Left ventricle myocardium inferior (tissue), 1 donor: ENCODE measurements around the gene ARFGAP1. TPM values are rescaled to one million over a fixed set of nuclear protein-coding genes. Genes with fewer than 3 reads are reported as not detected.

Experiments used
- DNase-seq: peaks from one replicate; pipeline ENCODE4 v3.0.0-alpha.2; 2020
- H3K27ac ChIP-seq: fragments of 200-600 bp; replicated peaks from 2 replicates; pipeline ENCODE4 v1.8.0; 2021
- H3K27me3 ChIP-seq: fragments of 200-600 bp; 2 replicates; pipeline ENCODE4 v1.8.0; 2021; ENCODE audit warnings: low read depth
- H3K36me3 ChIP-seq: fragments of 200-600 bp; 2 replicates; pipeline ENCODE4 v1.8.0; 2021
- H3K4me1 ChIP-seq: fragments of 200-600 bp; 2 replicates; pipeline ENCODE4 v1.8.0; 2021
- H3K4me3 ChIP-seq: fragments of 200-600 bp; 2 replicates; pipeline ENCODE4 v1.8.0; 2021; ENCODE audit warnings: mild to moderate bottlenecking, moderate library complexity
- H3K9me3 ChIP-seq: fragments of 200-600 bp; replicated peaks from 2 replicates; pipeline ENCODE4 v1.8.0; 2021
- CTCF ChIP-seq: fragments of 200-600 bp; IDR thresholded peaks from 2 replicates; pipeline ENCODE4 v1.8.0; 2021; ENCODE audit warnings: antibody characterized with exemption, mild to moderate bottlenecking, borderline replicate concordance
- intact Hi-C: fragments of 100-400 bp; cut with micrococcal nuclease; formaldehyde crosslinking; loops from one replicate; pipeline ENCODE4 v1.11.0; 2022
- total RNA-seq: library from RNA; stranded (reverse); fragmentation: NEBNext Ultra II Directional; extraction: Animal tissue kit (Norgen Biotek cat#: 25700); gene quantifications from one replicate; pipeline ENCODE4 v1.2.1, GENCODE V29; 2021
- donor health status: DM: no; HTN: yes; CAD: no; lungs with severe emphysema.

Gene ARFGAP1
- total RNA-seq, 1 donor from 2014 or later, result 33.4 TPM

- TF ChIP-seq CTCF, result no peak
- no peak overlapping the region for H3K4me3 ChIP-seq
- intact Hi-C loops, result no loop called here
- no peaks in the 10 kb centered on the region for H3K9me3 ChIP-seq
- H3K4me1 ChIP-seq, result peaks cover 5% of the 10 kb centered on the region
- no peaks in the 10 kb centered on the region for H3K27me3 ChIP-seq
- no peak overlapping the region for H3K27ac ChIP-seq
- DNase-seq, result no peak
- H3K36me3 ChIP-seq, result peaks cover 58% of the 10 kb centered on the region
Observed at GRCh38 chr20:63285636-63286615, 13.3 kb downstream of the ARFGAP1 start.

- Histone ChIP-seq H3K9me3 (no peaks in the 10 kb centered on the region), H3K27ac (no peak overlapping the region), H3K4me1 (peaks cover 9% of the 10 kb centered on the region), H3K27me3 (no peaks in the 10 kb centered on the region), H3K4me3 (no peak overlapping the region), H3K36me3 (peaks cover 52% of the 10 kb centered on the region)
- no peak for DNase-seq
- TF ChIP-seq CTCF, result no peak
- intact Hi-C loops, result no loop called here
Observed at GRCh38 chr20:63286781-63287696, 14.4 kb downstream of the ARFGAP1 start.

- Histone ChIP-seq H3K27me3 (peaks cover under 1% of the 10 kb centered on the region), H3K4me1 (peaks cover 9% of the 10 kb centered on the region), H3K27ac (no peak overlapping the region), H3K9me3 (no peaks in the 10 kb centered on the region), H3K4me3 (no peak overlapping the region), H3K36me3 (peaks cover 45% of the 10 kb centered on the region)
- intact Hi-C loops, result no loop called here
- no peak for DNase-seq
- no peak for TF ChIP-seq CTCF
Observed at GRCh38 chr20:63287697-63288580, 15.3 kb downstream of the ARFGAP1 start.

- no peak for DNase-seq
Observed at GRCh38 chr20:63288581-63289251, 16.1 kb downstream of the ARFGAP1 start.

More at GRCh38 chr20:63288581-63289251, 16.1 kb downstream of the ARFGAP1 start:
- TF ChIP-seq CTCF, result no peak
- no peak overlapping the region for H3K4me3 ChIP-seq
- no peak overlapping the region for H3K27ac ChIP-seq
- intact Hi-C loops, result no loop called here
- H3K36me3 ChIP-seq, result peaks cover 40% of the 10 kb centered on the region
- H3K4me1 ChIP-seq, result peaks cover 9% of the 10 kb centered on the region
- H3K27me3 ChIP-seq, result peaks cover 9% of the 10 kb centered on the region
- no peaks in the 10 kb centered on the region for H3K9me3 ChIP-seq
